ENCODE measurements around the gene SLC22A6.
"Not testable (repeated sequence)": the region's sequence is repeated elsewhere in the genome, so short reads cannot be mapped to it uniquely, and the experiment has no call there.

Gene SLC22A6

GRCh38 chr11:62983536-62984199 lies 1.1 kb downstream of the SLC22A6 start:
- ATAC-seq = no peak

- ATAC-seq = no peak
Observed at GRCh38 chr11:62981743-62982142, 3.0 kb downstream of the SLC22A6 start.

- no peak for ATAC-seq
Observed at GRCh38 chr11:62980133-62980760, 4.5 kb downstream of the SLC22A6 start.

GRCh38 chr11:62976109-62976508 lies 8.7 kb downstream of the SLC22A6 start:
- no peak for ATAC-seq

GRCh38 chr11:62974848-62975522 lies 9.8 kb downstream of the SLC22A6 start:
- ATAC-seq = no peak

GRCh38 chr11:62965574-62965973 lies 19.2 kb downstream of the SLC22A6 start:
- ATAC-seq = no peak

GRCh38 chr11:62962391-62962790 lies 22.4 kb downstream of the SLC22A6 start:
- no peak for ATAC-seq

- no peak for ATAC-seq
Observed at GRCh38 chr11:62961017-62961570, 23.7 kb downstream of the SLC22A6 start.

GRCh38 chr11:62959422-62959980 lies 25.3 kb downstream of the SLC22A6 start:
- no peak for ATAC-seq

- no peak for ATAC-seq
Observed at GRCh38 chr11:62958547-62959421, 26.0 kb downstream of the SLC22A6 start.

- no peak for ATAC-seq
Observed at GRCh38 chr11:62957147-62957546, 27.6 kb downstream of the SLC22A6 start.

- no peak for ATAC-seq
Observed at GRCh38 chr11:62954478-62954877, 30.3 kb downstream of the SLC22A6 start.

- ATAC-seq = no peak
Observed at GRCh38 chr11:62953811-62954210, 31.0 kb downstream of the SLC22A6 start.

- no peak for ATAC-seq
Observed at GRCh38 chr11:62948765-62949320, 35.9 kb downstream of the SLC22A6 start.

GRCh38 chr11:62945538-62945937 lies 39.2 kb downstream of the SLC22A6 start:
- not testable (repeated sequence) for ATAC-seq

- ATAC-seq = not testable (repeated sequence)
Observed at GRCh38 chr11:62937528-62937927, 47.2 kb downstream of the SLC22A6 start.

- no peak for ATAC-seq
Observed at GRCh38 chr11:62934496-62934785, 50.3 kb downstream of the SLC22A6 start.

- no peak for ATAC-seq
Observed at GRCh38 chr11:62933750-62934495, 50.8 kb downstream of the SLC22A6 start.

- ATAC-seq = no peak
Observed at GRCh38 chr11:62933285-62933684, 51.5 kb downstream of the SLC22A6 start.

GRCh38 chr11:62931499-62932278 lies 53.1 kb downstream of the SLC22A6 start:
- no peak for ATAC-seq

GRCh38 chr11:62930666-62931065 lies 54.1 kb downstream of the SLC22A6 start:
- ATAC-seq = no peak
